ENCODE results near the gene INVS. TPM values are rescaled to one million over a fixed set of nuclear protein-coding genes. Genes with fewer than 3 reads are reported as not detected.
"Not testable (repeated sequence)": the region's sequence is repeated elsewhere in the genome, so short reads cannot be mapped to it uniquely, and the experiment has no call there.

INVS gene
- total and polyA plus RNA-seq, 4 donors = 5.7 to 28.1 (median 10.0) TPM

DNA sequence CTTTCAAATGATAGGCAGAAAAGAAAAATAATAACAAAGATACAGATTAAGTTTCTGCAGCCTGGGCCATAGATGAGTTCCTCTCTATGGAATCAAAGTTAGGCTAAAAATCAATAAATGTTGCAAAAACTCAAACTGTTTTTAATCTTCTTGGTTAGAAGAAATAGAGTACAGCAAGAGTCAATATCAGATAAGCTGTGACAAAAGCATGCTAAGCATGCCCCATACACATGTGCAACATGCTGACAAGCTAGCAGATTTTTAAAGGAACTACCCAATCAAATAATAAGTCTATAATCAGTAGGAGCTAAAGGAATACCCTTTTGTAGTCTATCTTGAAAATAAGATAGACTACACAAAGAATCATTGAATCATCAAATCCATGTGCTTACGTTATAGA lies 7.0 kb upstream of the INVS start:
- Histone ChIP-seq H3K9ac (ENCODE audit: low read depth in 1 of 2, low read length in 2 of 2) (no peak overlapping the region), H3K27ac (ENCODE audit: low read depth in 1 of 2, low read length in 2 of 2) (no peak overlapping the region), H3K4me1 (ENCODE audit: control insufficient read depth in 4 of 4, insufficient read depth in 4 of 4, low read length in 3 of 4) (peaks cover 9 to 25% (median 13%) of the 10 kb centered on the region in 4 donors), H3K36me3 (ENCODE audit: control insufficient read depth in 4 of 4, insufficient read depth in 3 of 4, low read depth in 1 of 4, low read length in 3 of 4) (no peaks in the 10 kb centered on the region), H3K9me3 (ENCODE audit: control insufficient read depth in 4 of 4, low read length in 3 of 4) (no peaks in the 10 kb centered on the region), H3K4me3 (ENCODE audit: low read depth in 1 of 3, low read length in 3 of 3) (no peak overlapping the region), H3K27me3 (ENCODE audit: control insufficient read depth in 4 of 4, insufficient read depth in 4 of 4, low read length in 3 of 4) (no peaks in the 10 kb centered on the region)
- TF ChIP-seq FOXA1 (IDR thresholded peaks at IDR 0.05) = no peak
- TF ChIP-seq YY1 (IDR thresholded peaks at IDR 0.05) = no peak
- TF ChIP-seq RXRA (IDR thresholded peaks at IDR 0.05) = no peak
- TF ChIP-seq, protein P1, sequence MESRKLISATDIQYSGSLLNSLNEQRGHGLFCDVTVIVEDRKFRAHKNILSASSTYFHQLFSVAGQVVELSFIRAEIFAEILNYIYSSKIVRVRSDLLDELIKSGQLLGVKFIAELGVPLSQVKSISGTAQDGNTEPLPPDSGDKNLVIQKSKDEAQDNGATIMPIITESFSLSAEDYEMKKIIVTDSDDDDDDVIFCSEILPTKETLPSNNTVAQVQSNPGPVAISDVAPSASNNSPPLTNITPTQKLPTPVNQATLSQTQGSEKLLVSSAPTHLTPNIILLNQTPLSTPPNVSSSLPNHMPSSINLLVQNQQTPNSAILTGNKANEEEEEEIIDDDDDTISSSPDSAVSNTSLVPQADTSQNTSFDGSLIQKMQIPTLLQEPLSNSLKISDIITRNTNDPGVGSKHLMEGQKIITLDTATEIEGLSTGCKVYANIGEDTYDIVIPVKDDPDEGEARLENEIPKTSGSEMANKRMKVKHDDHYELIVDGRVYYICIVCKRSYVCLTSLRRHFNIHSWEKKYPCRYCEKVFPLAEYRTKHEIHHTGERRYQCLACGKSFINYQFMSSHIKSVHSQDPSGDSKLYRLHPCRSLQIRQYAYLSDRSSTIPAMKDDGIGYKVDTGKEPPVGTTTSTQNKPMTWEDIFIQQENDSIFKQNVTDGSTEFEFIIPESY (IDR thresholded peaks at IDR 0.05) = no peak
- no peak for TF ChIP-seq HNF4G (IDR thresholded peaks at IDR 0.05)
- TF ChIP-seq CTCF (IDR thresholded peaks at IDR 0.05; ENCODE audit: low read depth, low read length, missing input control) = no peak
- TF ChIP-seq, protein P2, sequence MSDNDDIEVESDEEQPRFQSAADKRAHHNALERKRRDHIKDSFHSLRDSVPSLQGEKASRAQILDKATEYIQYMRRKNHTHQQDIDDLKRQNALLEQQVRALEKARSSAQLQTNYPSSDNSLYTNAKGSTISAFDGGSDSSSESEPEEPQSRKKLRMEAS (IDR thresholded peaks at IDR 0.05) = no peak
- no peak for TF ChIP-seq SP1 (IDR thresholded peaks at IDR 0.05)
- no peak for DNase-seq (ENCODE audit: low spot score)
- WGBS = 95% methylated on average over 1 of the region's 1 CpG

GRCh38 chr9:100094411-100094810 lies 4.6 kb upstream of the INVS start:
- H3K9me3 ChIP-seq (ENCODE audit: control insufficient read depth in 4 of 4, low read length in 3 of 4); H3K9ac ChIP-seq (ENCODE audit: low read depth in 1 of 2, low read length in 2 of 2); H3K36me3 ChIP-seq (ENCODE audit: control insufficient read depth in 4 of 4, insufficient read depth in 3 of 4, low read depth in 1 of 4, low read length in 3 of 4); H3K4me3 ChIP-seq (ENCODE audit: low read depth in 1 of 3, low read length in 3 of 3); H3K27me3 ChIP-seq (ENCODE audit: control insufficient read depth in 4 of 4, insufficient read depth in 4 of 4, low read length in 3 of 4); H3K27ac ChIP-seq (ENCODE audit: low read depth in 1 of 2, low read length in 2 of 2); DNase-seq (ENCODE audit: low spot score): not testable (repeated sequence)
- peaks cover 9 to 33% (median 22%) of the 10 kb centered on the region in 4 donors for H3K4me1 ChIP-seq (ENCODE audit: control insufficient read depth in 4 of 4, insufficient read depth in 4 of 4, low read length in 3 of 4)
- WGBS = 98% methylated on average over 2 of the region's 2 CpGs

- DNase-seq (ENCODE audit: low spot score) = no peak
- TF ChIP-seq SP1 (IDR thresholded peaks at IDR 0.05) = no peak
- TF ChIP-seq JUND (IDR thresholded peaks at IDR 0.05) = no peak
- TF ChIP-seq FOXA1 (IDR thresholded peaks at IDR 0.05) = no peak
- TF ChIP-seq ATF3 (IDR thresholded peaks at IDR 0.05) = no peak
- no peak for TF ChIP-seq NR2F2 (IDR thresholded peaks at IDR 0.05)
- TF ChIP-seq EGR1 (IDR thresholded peaks at IDR 0.05; ENCODE audit: low read depth in 2 of 2) = no peak
- no peak for TF ChIP-seq TAF1 (conservative IDR thresholded peaks at IDR 0.05)
- no peak for TF ChIP-seq GABPA (IDR thresholded peaks at IDR 0.05 in 1 of 2, conservative IDR thresholded peaks at IDR 0.05 in 1 of 2)
- no peak for TF ChIP-seq RAD21 (IDR thresholded peaks at IDR 0.05)
- TF ChIP-seq HNF4A (conservative IDR thresholded peaks at IDR 0.05) = no peak
- Histone ChIP-seq H3K36me3 (ENCODE audit: control insufficient read depth in 4 of 4, insufficient read depth in 3 of 4, low read depth in 1 of 4, low read length in 3 of 4) (no peaks in the 10 kb centered on the region), H3K4me3 (ENCODE audit: low read depth in 1 of 3, low read length in 3 of 3) (no peak overlapping the region), H3K9me3 (ENCODE audit: control insufficient read depth in 4 of 4, low read length in 3 of 4) (no peaks in the 10 kb centered on the region), H3K27me3 (ENCODE audit: control insufficient read depth in 4 of 4, insufficient read depth in 4 of 4, low read length in 3 of 4) (no peaks in the 10 kb centered on the region), H3K9ac (ENCODE audit: low read depth in 1 of 2, low read length in 2 of 2) (no peak overlapping the region), H3K27ac (ENCODE audit: low read depth in 1 of 2, low read length in 2 of 2) (no peak overlapping the region), H3K4me1 (ENCODE audit: control insufficient read depth in 4 of 4, insufficient read depth in 4 of 4, low read length in 3 of 4) (peaks cover 10 to 42% (median 25%) of the 10 kb centered on the region in 4 donors)
- 80% methylated on average over 3 of the region's 3 CpGs for WGBS
Measured at GRCh38 chr9:100096378-100096916, 2.6 kb upstream of the INVS start.

Measured in liver (tissue), 9 donors.